Activated CD8-positive, alpha-beta memory T cell treated with anti-CD3 and anti-CD28 coated beads, Interleukin-2, amount 50 U/mL, for 24 hours (primary cell): ENCODE measurements around the gene FBXL17.

Source experiments
- DNase-seq: peaks from one replicate; pipeline ENCODE4 v3.0.0-alpha.2; 2020; ENCODE audit errors: extremely low read depth

FBXL17 gene

DNA sequence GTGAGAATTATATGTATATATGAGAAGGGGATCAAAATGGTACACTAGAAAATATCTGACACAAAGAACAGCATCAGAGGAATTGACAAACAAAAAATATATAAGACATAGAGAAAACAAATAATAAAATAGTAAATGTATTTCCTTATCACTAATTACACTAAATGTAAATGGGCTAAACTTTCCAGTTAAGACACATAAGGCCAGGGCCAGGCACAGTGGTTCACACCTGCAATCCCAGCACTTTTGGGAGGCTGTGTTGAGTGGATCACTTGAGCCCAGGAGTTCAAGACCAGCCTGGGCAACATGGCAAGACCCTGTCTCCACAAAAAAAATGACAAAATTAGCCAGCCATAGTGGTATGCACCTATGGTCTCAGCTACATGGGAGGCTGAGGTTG lies 8.5 kb downstream of the FBXL17 start:
- no peak for DNase-seq

- no peak for DNase-seq
Measured at GRCh38 chr5:108372369-108372768, 9.5 kb downstream of the FBXL17 start.

GRCh38 chr5:108371263-108371662 lies 10.6 kb downstream of the FBXL17 start:
- no peak for DNase-seq

GRCh38 chr5:108369167-108369566 lies 12.7 kb downstream of the FBXL17 start:
- DNase-seq: no peak

- no peak for DNase-seq
Measured at GRCh38 chr5:108367679-108368334, 14.1 kb downstream of the FBXL17 start.

DNA sequence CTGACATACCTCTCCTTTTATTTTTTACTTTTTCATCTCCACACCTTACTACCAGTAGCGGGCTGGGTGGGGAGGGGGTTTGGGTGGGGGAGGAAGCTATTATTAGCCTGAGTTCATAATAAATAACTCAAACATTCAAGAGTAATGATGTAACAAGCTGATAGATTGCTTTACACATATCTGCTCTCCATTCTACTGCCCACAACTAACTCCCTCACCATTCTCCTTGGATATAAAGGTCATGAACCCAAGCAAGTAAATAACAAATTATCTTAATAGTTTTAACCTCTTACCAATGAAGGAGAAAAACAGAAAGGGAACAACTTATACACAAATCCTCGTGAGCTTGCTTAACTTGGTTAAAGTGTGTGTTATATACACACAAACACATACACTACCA lies 15.4 kb downstream of the FBXL17 start:
- DNase-seq: no peak

- no peak for DNase-seq
Measured at GRCh38 chr5:108361771-108362170, 20.1 kb downstream of the FBXL17 start.

- no peak for DNase-seq
Measured at GRCh38 chr5:108361239-108361638, 20.7 kb downstream of the FBXL17 start.

- DNase-seq: no peak
Measured at GRCh38 chr5:108360280-108360679, 21.6 kb downstream of the FBXL17 start.

- DNase-seq: no peak
Measured at GRCh38 chr5:108356286-108356685, 25.6 kb downstream of the FBXL17 start.

GRCh38 chr5:108353087-108353486 lies 28.8 kb downstream of the FBXL17 start:
- no peak for DNase-seq

DNA sequence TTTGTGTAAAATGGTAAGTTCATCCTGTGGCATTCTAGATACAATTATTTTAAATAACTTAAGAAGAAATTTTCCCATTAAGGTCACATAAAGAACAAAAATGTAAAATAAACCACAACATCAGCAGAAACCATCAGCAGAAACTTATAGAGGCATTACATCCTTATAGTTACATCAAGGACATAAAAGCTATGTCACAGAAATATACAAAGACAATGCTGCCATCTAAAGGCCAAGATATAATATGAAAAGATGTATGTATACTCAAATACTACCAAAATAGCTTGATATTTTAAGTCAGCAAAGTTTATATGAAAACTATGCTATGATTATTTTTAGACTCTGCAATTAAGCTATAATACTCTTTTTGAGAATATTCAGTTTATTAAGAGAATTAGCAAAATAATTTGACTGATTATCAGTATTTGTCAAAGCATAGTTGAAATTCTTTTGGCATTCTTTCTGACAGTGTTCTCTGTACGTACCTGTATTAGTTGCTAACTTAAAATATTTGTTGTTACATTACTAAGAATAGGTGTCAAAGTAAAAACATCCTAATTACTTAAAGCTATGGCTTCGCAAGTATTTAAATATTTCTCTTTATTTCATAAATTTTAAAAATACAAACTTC lies 36.2 kb downstream of the FBXL17 start:
- no peak for DNase-seq

- DNase-seq: no peak
Measured at GRCh38 chr5:108344103-108344822, 37.6 kb downstream of the FBXL17 start.

- no peak for DNase-seq
Measured at GRCh38 chr5:108341866-108342265, 40.0 kb downstream of the FBXL17 start.

DNA sequence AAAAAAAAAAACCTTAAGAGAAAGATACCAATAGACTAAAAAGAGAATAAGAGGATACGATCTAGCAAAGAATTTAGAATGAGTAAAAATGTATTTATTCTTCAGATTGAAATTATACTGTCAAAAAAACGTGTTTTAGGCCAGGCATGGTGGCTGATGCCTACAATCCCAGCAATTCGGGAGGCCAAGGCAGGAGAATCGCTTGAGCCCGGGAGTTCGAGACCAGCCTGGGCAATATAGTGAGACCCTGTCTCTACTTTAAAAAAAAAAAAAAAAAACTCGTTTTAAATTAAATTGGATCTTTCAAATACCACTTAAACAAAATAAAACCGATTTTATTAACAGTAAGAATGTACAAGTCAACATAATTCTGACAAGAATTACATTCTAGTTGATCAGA lies 41.8 kb downstream of the FBXL17 start:
- DNase-seq: no peak

GRCh38 chr5:108339220-108339619 lies 42.7 kb downstream of the FBXL17 start:
- DNase-seq: no peak

GRCh38 chr5:108334225-108334624 lies 47.7 kb downstream of the FBXL17 start:
- no peak for DNase-seq

- no peak for DNase-seq
Measured at GRCh38 chr5:108326982-108327381, 54.9 kb downstream of the FBXL17 start.

DNA sequence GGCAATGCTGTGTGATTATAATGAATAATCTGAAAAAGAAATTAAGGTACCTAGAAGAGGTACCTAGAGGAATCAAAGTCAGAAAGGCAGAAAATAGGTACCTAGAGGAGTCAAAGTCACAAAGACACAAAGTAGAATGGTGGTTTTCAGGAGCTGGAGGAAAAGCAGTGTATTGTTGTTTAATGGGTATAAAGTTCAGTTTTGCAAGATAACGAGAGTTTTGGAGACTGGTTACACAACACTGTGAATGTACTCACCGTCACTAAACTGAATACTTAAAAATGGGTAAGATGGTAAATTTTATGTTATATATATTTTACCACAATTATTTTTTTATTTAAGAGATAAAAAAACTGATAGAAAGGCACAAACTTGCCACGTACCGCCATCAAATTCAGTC lies 57.0 kb downstream of the FBXL17 start:
- DNase-seq: no peak

DNA sequence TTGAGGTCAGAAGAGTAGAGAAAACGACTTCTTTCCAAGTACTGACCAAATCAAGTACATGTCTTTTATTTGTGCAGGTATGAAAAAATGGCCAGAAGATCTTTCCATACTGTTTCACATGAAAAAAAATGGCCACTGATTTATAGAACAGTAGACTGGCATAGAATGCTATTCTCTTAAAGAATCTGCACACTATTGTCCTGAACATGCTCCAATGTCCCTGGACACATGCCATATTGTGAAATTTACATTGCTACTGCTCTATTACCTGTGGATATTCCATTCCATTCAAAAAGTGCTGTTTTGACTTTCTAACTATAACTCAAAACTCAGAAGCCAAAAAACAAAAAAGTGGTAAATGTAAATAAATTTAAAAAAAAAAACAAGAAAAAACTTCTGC lies 60.6 kb downstream of the FBXL17 start:
- DNase-seq: no peak

GRCh38 chr5:108320231-108320630 lies 61.7 kb downstream of the FBXL17 start:
- no peak for DNase-seq

- no peak for DNase-seq
Measured at GRCh38 chr5:108315829-108316228, 66.1 kb downstream of the FBXL17 start.

- DNase-seq: no peak
Measured at GRCh38 chr5:108312258-108312657, 69.6 kb downstream of the FBXL17 start.
